ENCODE data around the gene CARD19.

GRCh38 chr9:93138171-93138764, 42.3 kb downstream of the CARD19 start:
- no peak for TF ChIP-seq CTCF (IDR thresholded peaks at IDR 0.05)
- no peak for TF ChIP-seq POLR2A (IDR thresholded peaks at IDR 0.05)
